Stimulated activated CD4-positive, alpha-beta T cell treated with anti-CD3 and anti-CD28 coated beads, TNF-alpha, amount 100 ng/mL, for 24 hours (primary cell): Measurements from ENCODE around the gene ACAN.

Source experiments
- DNase-seq, 3 experiments: peaks; one replicate each; pipeline ENCODE4 v3.0.0-alpha.2; 2020; ENCODE audit warnings: low read depth in 3 of 3

ACAN gene

GRCh38 chr15:88803241-88803919, at the start of gene ACAN:
Gene ACAN (plus strand): TSS chr15:88803436. CDS start chr15:88836207, 32,771 bp downstream.
- DNase-seq: no peak

GRCh38 chr15:88756521-88756920, 46.7 kb upstream of the ACAN start:
- DNase-seq: no peak

GRCh38 chr15:88756921-88757320, 46.3 kb upstream of the ACAN start:
- no peak for DNase-seq

GRCh38 chr15:88759872-88760271, 43.4 kb upstream of the ACAN start:
- no peak for DNase-seq

GRCh38 chr15:88764448-88764847, 38.8 kb upstream of the ACAN start:
- no peak for DNase-seq

- DNase-seq: no peak
Observed at GRCh38 chr15:88765212-88765611, 38.0 kb upstream of the ACAN start.

GRCh38 chr15:88769161-88769971, 33.9 kb upstream of the ACAN start:
- no peak for DNase-seq

GRCh38 chr15:88775776-88776175, 27.5 kb upstream of the ACAN start:
- DNase-seq: no peak

- no peak for DNase-seq
Observed at GRCh38 chr15:88776646-88777045, 26.6 kb upstream of the ACAN start.

- DNase-seq: no peak
Observed at GRCh38 chr15:88779944-88780343, 23.3 kb upstream of the ACAN start.

GRCh38 chr15:88782465-88782864, 20.8 kb upstream of the ACAN start:
- no peak for DNase-seq

- DNase-seq: no peak
Observed at GRCh38 chr15:88785217-88785616, 18.0 kb upstream of the ACAN start.

GRCh38 chr15:88788036-88788435, 15.2 kb upstream of the ACAN start:
- DNase-seq: no peak

- no peak for DNase-seq
Observed at GRCh38 chr15:88788816-88789215, 14.4 kb upstream of the ACAN start.

- DNase-seq: no peak
Observed at GRCh38 chr15:88790486-88790885, 12.8 kb upstream of the ACAN start.

- no peak for DNase-seq
Observed at GRCh38 chr15:88791637-88792036, 11.6 kb upstream of the ACAN start.

GRCh38 chr15:88792342-88793282, 10.6 kb upstream of the ACAN start:
- DNase-seq: no peak

GRCh38 chr15:88794001-88794400, 9.2 kb upstream of the ACAN start:
- DNase-seq: no peak

- no peak for DNase-seq
Observed at GRCh38 chr15:88797663-88798339, 5.4 kb upstream of the ACAN start.

GRCh38 chr15:88799341-88799740, 3.9 kb upstream of the ACAN start:
- DNase-seq: no peak

- DNase-seq: no peak
Observed at GRCh38 chr15:88800026-88800425, 3.2 kb upstream of the ACAN start.

- DNase-seq: no peak
Observed at GRCh38 chr15:88800738-88801137, 2.5 kb upstream of the ACAN start.
